ENCODE data around the gene ZHX3.
"Not testable (repeated sequence)": the region's sequence is repeated elsewhere in the genome, so short reads cannot be mapped to it uniquely, and the experiment has no call there.

Gene ZHX3

GRCh38 chr20:41331731-41332130 lies 14.2 kb upstream of the ZHX3 start:
- H3K4me1 Mint-ChIP-seq, result peaks cover 17 to 20% of the 10 kb centered on the region in 2 donors
- DNase-seq (no peak), ATAC-seq (replicated peaks) (no peak)
- no peaks in the 10 kb centered on the region for H3K9me3 Mint-ChIP-seq
- no peak overlapping the region for H3K27ac Mint-ChIP-seq
- H3K27me3 Mint-ChIP-seq, result peaks cover 6 to 13% of the 10 kb centered on the region in 2 donors
- H3K4me3 Mint-ChIP-seq, result no peak overlapping the region
- H3K36me3 Mint-ChIP-seq, result no peaks in the 10 kb centered on the region

- Mint-ChIP-seq H3K27ac (no peak overlapping the region), H3K9me3 (no peaks in the 10 kb centered on the region), H3K36me3 (no peaks in the 10 kb centered on the region), H3K27me3 (peaks cover 6 to 9% of the 10 kb centered on the region in 2 donors), H3K4me1 (peaks cover 17 to 20% of the 10 kb centered on the region in 2 donors), H3K4me3 (no peak overlapping the region)
- DNase-seq (no peak), ATAC-seq (replicated peaks) (no peak)
Observed at GRCh38 chr20:41330941-41331340, 13.4 kb upstream of the ZHX3 start.

- no peak for DNase-seq
- Mint-ChIP-seq H3K36me3 (no peaks in the 10 kb centered on the region), H3K4me1 (peaks cover 17 to 20% of the 10 kb centered on the region in 2 donors), H3K27me3 (peaks cover 2 to 3% of the 10 kb centered on the region in 2 donors), H3K9me3 (no peaks in the 10 kb centered on the region), H3K27ac (no peak overlapping the region), H3K4me3 (no peak overlapping the region)
- no peak for ATAC-seq (replicated peaks)
Observed at GRCh38 chr20:41330343-41330720, 12.8 kb upstream of the ZHX3 start.

- Mint-ChIP-seq H3K9me3 (no peaks in the 10 kb centered on the region), H3K27ac (peak overlapping the region; percentile 66), H3K27me3 (no peaks in the 10 kb centered on the region), H3K4me3 (peak overlapping the region; percentile 30), H3K4me1 (peaks cover 17 to 20% of the 10 kb centered on the region in 2 donors), H3K36me3 (no peaks in the 10 kb centered on the region)
- DNase-seq, result peak; percentile 34
- ATAC-seq (replicated peaks), result peak; percentile 99
Observed at GRCh38 chr20:41329435-41330342, 12.2 kb upstream of the ZHX3 start.

- no peaks in the 10 kb centered on the region for H3K36me3 Mint-ChIP-seq
- H3K4me1 Mint-ChIP-seq, result peaks cover 17 to 20% of the 10 kb centered on the region in 2 donors
- DNase-seq (no peak), ATAC-seq (replicated peaks) (no peak)
- H3K27me3 Mint-ChIP-seq, result no peaks in the 10 kb centered on the region
- no peaks in the 10 kb centered on the region for H3K9me3 Mint-ChIP-seq
- no peak overlapping the region for H3K4me3 Mint-ChIP-seq
- H3K27ac Mint-ChIP-seq, result no peak overlapping the region
Observed at GRCh38 chr20:41327178-41327577, 9.6 kb upstream of the ZHX3 start.

- H3K27me3 Mint-ChIP-seq, result no peaks in the 10 kb centered on the region
- no peaks in the 10 kb centered on the region for H3K9me3 Mint-ChIP-seq
- H3K36me3 Mint-ChIP-seq, result peaks cover 0 to 7% of the 10 kb centered on the region in 2 donors
- H3K4me3 Mint-ChIP-seq, result no peak overlapping the region
- peaks cover 16 to 20% of the 10 kb centered on the region in 2 donors for H3K4me1 Mint-ChIP-seq
- ATAC-seq (replicated peaks) (no peak), DNase-seq (no peak)
- H3K27ac Mint-ChIP-seq, result peak overlapping the region; percentile 62
Observed at GRCh38 chr20:41320976-41321375, 3.4 kb upstream of the ZHX3 start.

- ATAC-seq (replicated peaks), result no peak
- Mint-ChIP-seq H3K27ac (no peak overlapping the region), H3K36me3 (peaks cover 0 to 7% of the 10 kb centered on the region in 2 donors), H3K4me1 (peaks cover 19 to 25% of the 10 kb centered on the region in 2 donors), H3K9me3 (no peaks in the 10 kb centered on the region), H3K4me3 (no peak overlapping the region), H3K27me3 (no peaks in the 10 kb centered on the region)
- DNase-seq, result no peak
Observed at GRCh38 chr20:41320441-41320840, 2.9 kb upstream of the ZHX3 start.

GRCh38 chr20:41318271-41318649 lies 729 bp upstream of the ZHX3 start:
- H3K36me3 Mint-ChIP-seq, result peaks cover 3 to 14% of the 10 kb centered on the region in 2 donors
- no peaks in the 10 kb centered on the region for H3K27me3 Mint-ChIP-seq
- no peaks in the 10 kb centered on the region for H3K9me3 Mint-ChIP-seq
- no peak overlapping the region for H3K27ac Mint-ChIP-seq
- peak overlapping the region; percentile 33 to 67 for H3K4me3 Mint-ChIP-seq
- no peak for ATAC-seq (replicated peaks)
- DNase-seq, result no peak
- H3K4me1 Mint-ChIP-seq, result peaks cover 26 to 35% of the 10 kb centered on the region in 2 donors

GRCh38 chr20:41316602-41317545 lies 657 bp downstream of the ZHX3 start:
- peak overlapping the region; percentile 97 for H3K27ac Mint-ChIP-seq

GRCh38 chr20:41316051-41316450 lies 1.5 kb downstream of the ZHX3 start:
- no peak overlapping the region for H3K27ac Mint-ChIP-seq
- H3K27me3 Mint-ChIP-seq, result no peaks in the 10 kb centered on the region
- H3K36me3 Mint-ChIP-seq, result peaks cover 3 to 14% of the 10 kb centered on the region in 2 donors
- peaks cover 26 to 35% of the 10 kb centered on the region in 2 donors for H3K4me1 Mint-ChIP-seq
- peaks cover 0 to 1% of the 10 kb centered on the region in 2 donors for H3K9me3 Mint-ChIP-seq
- DNase-seq (no peak), ATAC-seq (replicated peaks) (no peak)
- peak overlapping the region; percentile 88 to 97 for H3K4me3 Mint-ChIP-seq

More at GRCh38 chr20:41316602-41317545, 657 bp downstream of the ZHX3 start:
- no peaks in the 10 kb centered on the region for H3K9me3 Mint-ChIP-seq
- peaks cover 3 to 14% of the 10 kb centered on the region in 2 donors for H3K36me3 Mint-ChIP-seq
- H3K27me3 Mint-ChIP-seq, result no peaks in the 10 kb centered on the region
- peaks cover 26 to 35% of the 10 kb centered on the region in 2 donors for H3K4me1 Mint-ChIP-seq
- ATAC-seq (replicated peaks) (peak; percentile 69 to 73), DNase-seq (peak; percentile 58)
- H3K4me3 Mint-ChIP-seq, result peak overlapping the region; percentile 88 to 97

- peaks cover 11 to 24% of the 10 kb centered on the region in 2 donors for H3K36me3 Mint-ChIP-seq
- no peaks in the 10 kb centered on the region for H3K27me3 Mint-ChIP-seq
- peaks cover 0 to 1% of the 10 kb centered on the region in 2 donors for H3K9me3 Mint-ChIP-seq
- H3K4me1 Mint-ChIP-seq, result peaks cover 35 to 43% of the 10 kb centered on the region in 2 donors
- ATAC-seq (replicated peaks) (no peak), DNase-seq (no peak)
- H3K4me3 Mint-ChIP-seq, result no peak overlapping the region
- no peak overlapping the region for H3K27ac Mint-ChIP-seq
Observed at GRCh38 chr20:41314386-41314785, 3.1 kb downstream of the ZHX3 start.

- not testable (repeated sequence) for ATAC-seq (replicated peaks); DNase-seq; H3K9me3 Mint-ChIP-seq; H3K27me3 Mint-ChIP-seq; H3K4me3 Mint-ChIP-seq; H3K27ac Mint-ChIP-seq
- Mint-ChIP-seq H3K36me3 (peaks cover 13 to 28% of the 10 kb centered on the region in 2 donors), H3K4me1 (peaks cover 40 to 58% of the 10 kb centered on the region in 2 donors)
Observed at GRCh38 chr20:41312009-41312408, 5.5 kb downstream of the ZHX3 start.

- peaks cover 31 to 43% of the 10 kb centered on the region in 2 donors for H3K4me1 Mint-ChIP-seq
- ATAC-seq (replicated peaks) (no peak), DNase-seq (no peak)
- H3K4me3 Mint-ChIP-seq, result no peak overlapping the region
- H3K27ac Mint-ChIP-seq, result no peak overlapping the region
- H3K36me3 Mint-ChIP-seq, result peaks cover 17 to 20% of the 10 kb centered on the region in 2 donors
- H3K9me3 Mint-ChIP-seq, result peaks cover 0 to 3% of the 10 kb centered on the region in 2 donors
- H3K27me3 Mint-ChIP-seq, result no peaks in the 10 kb centered on the region
Observed at GRCh38 chr20:41309817-41310216, 7.7 kb downstream of the ZHX3 start.

GRCh38 chr20:41308726-41309413 lies 8.7 kb downstream of the ZHX3 start:
- peaks cover 0 to 3% of the 10 kb centered on the region in 2 donors for H3K9me3 Mint-ChIP-seq
- DNase-seq, result no peak

More at GRCh38 chr20:41308726-41309413, 8.7 kb downstream of the ZHX3 start:
- no peak for ATAC-seq (replicated peaks)
- H3K4me3 Mint-ChIP-seq, result no peak overlapping the region
- H3K36me3 Mint-ChIP-seq, result peaks cover 15 to 17% of the 10 kb centered on the region in 2 donors
- no peaks in the 10 kb centered on the region for H3K27me3 Mint-ChIP-seq
- H3K4me1 Mint-ChIP-seq, result peaks cover 28 to 40% of the 10 kb centered on the region in 2 donors
- H3K27ac Mint-ChIP-seq, result no peak overlapping the region
